Thoracic aorta (tissue), 2 donors: ENCODE measurements around the gene INSRR. TPM values are rescaled to one million over a fixed set of nuclear protein-coding genes. Genes with fewer than 3 reads are reported as not detected.

Experiments used
- ATAC-seq: fragments of 150-250 bp; one replicate; pipeline ENCODE4 v1.8.0; 2017; ENCODE audit warnings: low read depth; ENCODE audit not compliant: insufficient number of reproducible peaks, low FRiP score
- DNase-seq: peaks from one replicate; pipeline ENCODE4 v3.0.0-alpha.2; 2020; ENCODE audit warnings: low spot score
- H3K27ac ChIP-seq, 2 donors: fragments of 200-600 bp; sonication (generic); 1 replicate in 1 of 2; 2 replicates in 1 of 2; pipeline ENCODE4 v1.5.1; 2016; ENCODE audit warnings: mild to moderate bottlenecking in 2 of 2, moderate library complexity in 2 of 2
- H3K27me3 ChIP-seq: fragments of 200-600 bp; sonication (generic); replicated peaks from 2 replicates; pipeline ENCODE4 v1.6.0; 2016; ENCODE audit warnings: mild to moderate bottlenecking; ENCODE audit not compliant: insufficient read depth
- H3K36me3 ChIP-seq: fragments of 200-600 bp; sonication (generic); one replicate; pipeline ENCODE4 v1.5.1; 2016
- H3K4me1 ChIP-seq, 2 donors: fragments of 200-600 bp; sonication (generic); 1 replicate in 1 of 2; 2 replicates in 1 of 2; pipeline versions ENCODE4 v1.5.1 to v1.6.0; 2016; ENCODE audit warnings: low read depth in 2 of 2, mild to moderate bottlenecking in 1 of 2; ENCODE audit not compliant: control insufficient read depth in 1 of 2
- H3K4me3 ChIP-seq: fragments of 200-600 bp; sonication (generic); 2 replicates; pipeline ENCODE4 v1.5.1; 2016; ENCODE audit warnings: mild to moderate bottlenecking
- H3K9me3 ChIP-seq: fragments of 200-600 bp; sonication (generic); 2 replicates; pipeline ENCODE4 v1.5.1; 2016
- total RNA-seq, 2 donors: library from RNA; depleted of rRNA; stranded (reverse); fragments of >200 nt; gene quantifications; one replicate each; pipeline versions ENCODE4 v1.1.0 to v1.2.3, GENCODE V29; 2016
- TF ChIP-seq, protein P1 (sequence below): fragments of 200-600 bp; sonication (generic); IDR thresholded peaks from one replicate; pipeline ENCODE4 v1.5.1; 2019; ENCODE audit warnings: antibody characterized with exemption

Gene INSRR
- total RNA-seq, 2 donors from 2014 or later: not detected

GRCh38 chr1:156900896-156901589, 42.1 kb upstream of the INSRR start:
- no peaks in the 10 kb centered on the region for H3K27me3 ChIP-seq
- peaks cover 10 to 36% of the 10 kb centered on the region in 2 donors for H3K4me1 ChIP-seq
- TF ChIP-seq, protein P1, sequence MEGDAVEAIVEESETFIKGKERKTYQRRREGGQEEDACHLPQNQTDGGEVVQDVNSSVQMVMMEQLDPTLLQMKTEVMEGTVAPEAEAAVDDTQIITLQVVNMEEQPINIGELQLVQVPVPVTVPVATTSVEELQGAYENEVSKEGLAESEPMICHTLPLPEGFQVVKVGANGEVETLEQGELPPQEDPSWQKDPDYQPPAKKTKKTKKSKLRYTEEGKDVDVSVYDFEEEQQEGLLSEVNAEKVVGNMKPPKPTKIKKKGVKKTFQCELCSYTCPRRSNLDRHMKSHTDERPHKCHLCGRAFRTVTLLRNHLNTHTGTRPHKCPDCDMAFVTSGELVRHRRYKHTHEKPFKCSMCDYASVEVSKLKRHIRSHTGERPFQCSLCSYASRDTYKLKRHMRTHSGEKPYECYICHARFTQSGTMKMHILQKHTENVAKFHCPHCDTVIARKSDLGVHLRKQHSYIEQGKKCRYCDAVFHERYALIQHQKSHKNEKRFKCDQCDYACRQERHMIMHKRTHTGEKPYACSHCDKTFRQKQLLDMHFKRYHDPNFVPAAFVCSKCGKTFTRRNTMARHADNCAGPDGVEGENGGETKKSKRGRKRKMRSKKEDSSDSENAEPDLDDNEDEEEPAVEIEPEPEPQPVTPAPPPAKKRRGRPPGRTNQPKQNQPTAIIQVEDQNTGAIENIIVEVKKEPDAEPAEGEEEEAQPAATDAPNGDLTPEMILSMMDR: no peak
- no peak overlapping the region for H3K27ac ChIP-seq
- ATAC-seq (no peak), DNase-seq (no peak)
- no peaks in the 10 kb centered on the region for H3K9me3 ChIP-seq
- no peaks in the 10 kb centered on the region for H3K36me3 ChIP-seq
- H3K4me3 ChIP-seq: no peak overlapping the region

DNA sequence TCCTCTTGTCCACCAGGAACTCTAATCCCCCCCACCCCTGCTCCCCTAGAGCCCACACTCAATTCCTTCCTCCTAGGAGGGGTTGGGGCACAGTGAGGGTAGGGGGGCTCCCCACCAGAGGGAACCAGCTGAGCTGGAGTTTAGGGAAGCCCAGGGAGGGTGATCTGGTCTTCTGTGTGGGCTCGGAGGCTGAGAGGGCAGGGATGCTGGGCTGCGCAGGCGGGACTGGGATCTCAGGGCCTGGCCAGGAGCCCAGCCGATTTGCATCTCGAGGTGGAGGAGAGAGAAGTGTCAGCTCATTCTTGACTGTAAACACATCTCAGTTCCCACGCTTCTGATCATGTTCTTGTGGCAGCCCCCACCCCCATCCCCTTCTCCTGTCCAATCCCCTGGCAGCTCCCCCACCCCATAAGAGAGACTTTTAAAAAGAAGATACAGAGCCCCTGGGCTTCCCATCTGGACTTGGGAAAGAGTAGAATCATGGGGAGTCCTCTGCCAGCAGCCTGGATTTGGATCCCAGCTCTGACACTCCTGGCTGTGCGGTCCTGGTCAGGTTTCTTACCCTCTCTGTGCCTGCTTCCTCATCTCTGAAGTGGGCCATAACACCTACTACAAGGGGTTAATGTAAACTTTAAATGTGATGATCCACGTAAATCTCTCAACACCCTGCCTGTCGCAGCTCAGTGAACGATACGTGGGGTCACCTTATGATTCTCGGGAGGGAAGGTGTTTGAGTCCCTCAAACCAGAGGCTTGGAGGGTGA, 41.2 kb upstream of the INSRR start:
- TF ChIP-seq, protein P1: no peak
- DNase-seq (no peak), ATAC-seq (no peak)
- no peaks in the 10 kb centered on the region for H3K9me3 ChIP-seq
- H3K27ac ChIP-seq: no peak overlapping the region
- H3K27me3 ChIP-seq: no peaks in the 10 kb centered on the region
- H3K4me3 ChIP-seq: no peak overlapping the region
- peaks cover 12 to 45% of the 10 kb centered on the region in 2 donors for H3K4me1 ChIP-seq
- no peaks in the 10 kb centered on the region for H3K36me3 ChIP-seq

DNA sequence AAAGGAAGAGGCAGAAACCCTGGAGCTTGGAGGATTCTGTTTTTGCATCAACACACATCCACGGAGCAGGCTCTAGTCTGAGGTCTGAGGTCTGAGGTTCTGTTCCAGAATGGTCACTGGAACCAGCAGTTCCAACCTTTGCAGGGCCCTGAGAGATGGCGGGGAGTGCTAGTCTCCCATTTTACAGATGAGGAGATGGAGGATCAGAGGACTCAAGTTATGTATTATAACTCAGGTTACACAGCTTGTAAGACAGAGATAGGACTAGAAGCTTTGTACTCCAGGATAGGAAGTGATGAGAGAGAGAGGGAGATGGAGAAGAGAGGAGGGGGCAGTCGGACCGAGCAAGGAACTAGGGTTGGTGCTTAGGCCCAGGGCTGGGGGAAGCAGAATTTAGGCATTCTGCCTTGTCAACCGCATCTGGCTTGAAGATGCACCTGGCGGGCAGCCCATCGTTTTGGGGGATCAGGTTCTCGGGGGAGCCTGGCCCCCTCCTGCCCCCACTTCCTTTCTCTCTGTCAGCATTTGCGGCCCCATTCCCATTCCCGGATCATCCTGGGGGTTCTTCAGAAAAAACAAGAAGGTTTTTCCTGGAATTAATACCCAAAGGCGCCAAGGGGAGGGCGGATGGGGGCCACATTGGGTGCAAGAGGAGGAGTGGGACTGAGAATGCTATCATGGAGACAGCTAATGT, 40.2 kb upstream of the INSRR start:
- Histone ChIP-seq H3K9me3 (no peaks in the 10 kb centered on the region), H3K27me3 (no peaks in the 10 kb centered on the region), H3K4me1 (peaks cover 12 to 54% of the 10 kb centered on the region in 2 donors), H3K27ac (no peak overlapping the region), H3K36me3 (no peaks in the 10 kb centered on the region), H3K4me3 (no peak overlapping the region)
- ATAC-seq (no peak), DNase-seq (no peak)
- TF ChIP-seq, protein P1: no peak

- Histone ChIP-seq H3K4me1 (peaks cover 13 to 62% of the 10 kb centered on the region in 2 donors), H3K36me3 (no peaks in the 10 kb centered on the region), H3K4me3 (peak overlapping the region; percentile 37), H3K9me3 (no peaks in the 10 kb centered on the region), H3K27me3 (no peaks in the 10 kb centered on the region), H3K27ac (peak overlapping the region in 1 of 2 donors; percentile 50)
- TF ChIP-seq, protein P1: no peak
- DNase-seq (no peak), ATAC-seq (no peak)
Observed at GRCh38 chr1:156898161-156898566, 39.2 kb upstream of the INSRR start.
